ENCODE results near the gene ANK3. TPM values are rescaled to one million over a fixed set of nuclear protein-coding genes. Genes with fewer than 3 reads are reported as not detected.

The ANK3 gene
- total RNA-seq, 2 donors from 2014 or later, result 41.0 to 113 TPM

GRCh38 chr10:60343254-60343653 lies 46.4 kb downstream of the ANK3 start:
- no peak for DNase-seq
- no peak overlapping the region for H3K4me3 ChIP-seq
- 83 to 93% methylated on average over 1 of the region's 1 CpG for whole genome bisulfite sequencing, 2 donors
- no peaks in the 10 kb centered on the region for H3K27me3 ChIP-seq
- H3K27ac ChIP-seq, result no peak overlapping the region
- TF ChIP-seq CTCF (IDR thresholded peaks at IDR 0.05) (no peak), POLR2A (IDR thresholded peaks at IDR 0.05) (no peak)
- intact Hi-C loops (cut with DNase I), result no loop called here
- no peaks in the 10 kb centered on the region for H3K36me3 ChIP-seq (replicated peaks in 1 of 2; ENCODE audit: insufficient read depth in 1 of 2, low read depth in 2 of 2)
- ATAC-seq, result no peak
- no peaks in the 10 kb centered on the region for H3K4me1 ChIP-seq
- H3K9me3 ChIP-seq, result no peaks in the 10 kb centered on the region

GRCh38 chr10:60341969-60342368 lies 47.7 kb downstream of the ANK3 start:
- H3K9me3 ChIP-seq, result no peaks in the 10 kb centered on the region
- H3K27ac ChIP-seq, result no peak overlapping the region
- ATAC-seq (no peak), DNase-seq (no peak)
- 86 to 88% methylated on average over 4 of the region's 4 CpGs for WGBS, 2 donors
- TF ChIP-seq POLR2A (IDR thresholded peaks at IDR 0.05) (no peak), CTCF (IDR thresholded peaks at IDR 0.05) (no peak)
- H3K4me1 ChIP-seq, result peaks cover 5% of the 10 kb centered on the region
- intact Hi-C loops (cut with DNase I), result no loop called here
- H3K27me3 ChIP-seq, result no peaks in the 10 kb centered on the region
- H3K36me3 ChIP-seq (replicated peaks in 1 of 2; ENCODE audit: insufficient read depth in 1 of 2, low read depth in 2 of 2), result no peaks in the 10 kb centered on the region
- no peak overlapping the region for H3K4me3 ChIP-seq

GRCh38 chr10:60340973-60341372 lies 48.7 kb downstream of the ANK3 start:
- 89 to 100% methylated on average over 1 of the region's 1 CpG for WGBS, 2 donors
- Histone ChIP-seq H3K27me3 (no peaks in the 10 kb centered on the region), H3K27ac (no peak overlapping the region), H3K9me3 (no peaks in the 10 kb centered on the region), H3K36me3 (replicated peaks in 1 of 2; ENCODE audit: insufficient read depth in 1 of 2, low read depth in 2 of 2) (no peaks in the 10 kb centered on the region), H3K4me3 (no peak overlapping the region), H3K4me1 (peaks cover 13% of the 10 kb centered on the region)
- ATAC-seq (no peak), DNase-seq (no peak)
- intact Hi-C loops (cut with DNase I), result no loop called here
- TF ChIP-seq CTCF (IDR thresholded peaks at IDR 0.05) (no peak), POLR2A (IDR thresholded peaks at IDR 0.05) (no peak)

- ATAC-seq, result no peak
- no peaks in the 10 kb centered on the region for H3K9me3 ChIP-seq
- 77 to 99% methylated on average over 4 of the region's 4 CpGs for WGBS, 2 donors
- no peak for DNase-seq
- TF ChIP-seq CTCF (IDR thresholded peaks at IDR 0.05) (no peak), POLR2A (IDR thresholded peaks at IDR 0.05) (no peak)
- peaks cover 13% of the 10 kb centered on the region for H3K4me1 ChIP-seq
- no peak overlapping the region for H3K4me3 ChIP-seq
- H3K27me3 ChIP-seq, result no peaks in the 10 kb centered on the region
- no peaks in the 10 kb centered on the region for H3K36me3 ChIP-seq (replicated peaks in 1 of 2; ENCODE audit: insufficient read depth in 1 of 2, low read depth in 2 of 2)
- H3K27ac ChIP-seq, result no peak overlapping the region
- intact Hi-C loops (cut with DNase I), result no loop called here
These were observed 49.9 kb downstream of the ANK3 start for GRCh38 chr10:60339757-60340156.

GRCh38 chr10:60338786-60339185 lies 50.9 kb downstream of the ANK3 start:
- Histone ChIP-seq H3K36me3 (replicated peaks in 1 of 2; ENCODE audit: insufficient read depth in 1 of 2, low read depth in 2 of 2) (no peaks in the 10 kb centered on the region), H3K27me3 (no peaks in the 10 kb centered on the region), H3K4me3 (no peak overlapping the region), H3K9me3 (no peaks in the 10 kb centered on the region), H3K4me1 (peaks cover 13% of the 10 kb centered on the region), H3K27ac (no peak overlapping the region)
- TF ChIP-seq CTCF (IDR thresholded peaks at IDR 0.05), result no peak
- TF ChIP-seq POLR2A (IDR thresholded peaks at IDR 0.05), result no peak
- DNase-seq, result no peak
- no peak for ATAC-seq
- intact Hi-C loops (cut with DNase I), result no loop called here
- WGBS, 2 donors, result 73 to 95% methylated on average over 2 of the region's 2 CpGs
